GM13976 (cell line): ENCODE results near the gene GLIS1.

ENCODE experiments used
- DNase-seq: peaks from one replicate; pipeline ENCODE4 v3.0.0; 2012; ENCODE audit warnings: low spot score
- CTCF ChIP-seq: IDR thresholded peaks from 2 replicates; pipeline ENCODE4 v1.5.1; 2012; ENCODE audit warnings: borderline replicate concordance, mild to moderate bottlenecking; ENCODE audit not compliant: insufficient read depth; ENCODE audit errors: extremely low read depth, missing control alignments, control extremely low read depth
- in situ Hi-C: fragments of 300-500 bp; cut with MboI; formaldehyde crosslinking; loops from one replicate; pipeline ENCODE4 v1.12.0; 2022; ENCODE audit warnings: low sequenced_read_pairs, mixed read lengths, inconsistent platforms; ENCODE audit not compliant: unreplicated experiment

GLIS1 gene

GRCh38 chr1:53552146-53552861 lies 186.7 kb downstream of the GLIS1 start:
- in situ Hi-C loops = no loop called here
- no peak for DNase-seq
- TF ChIP-seq CTCF = no peak

- TF ChIP-seq CTCF = no peak
- DNase-seq = no peak
- in situ Hi-C loops = no loop called here
Measured at GRCh38 chr1:53551428-53551995, 187.5 kb downstream of the GLIS1 start.

- no peak for DNase-seq
- TF ChIP-seq CTCF = no peak
- in situ Hi-C loops = no loop called here
Measured at GRCh38 chr1:53550201-53550741, 188.7 kb downstream of the GLIS1 start.

GRCh38 chr1:53549781-53550180 lies 189.2 kb downstream of the GLIS1 start:
- no peak for DNase-seq
- in situ Hi-C loops = no loop called here
- no peak for TF ChIP-seq CTCF

GRCh38 chr1:53549287-53549686 lies 189.7 kb downstream of the GLIS1 start:
- in situ Hi-C loops = no loop called here
- no peak for DNase-seq
- TF ChIP-seq CTCF = no peak

- DNase-seq = no peak
- TF ChIP-seq CTCF = no peak
- in situ Hi-C loops = no loop called here
Measured at GRCh38 chr1:53548031-53548491, 190.9 kb downstream of the GLIS1 start.
